Retina (tissue), 1 donor: ENCODE measurements around the gene PTPRN2.
"Not testable (repeated sequence)": the region's sequence is repeated elsewhere in the genome, so short reads cannot be mapped to it uniquely, and the experiment has no call there.

Source experiments
- DNase-seq: peaks from one replicate; pipeline ENCODE4 v3.0.0-alpha.2; 2016

Gene PTPRN2

GRCh38 chr7:157998884-157999552 lies 588.6 kb downstream of the PTPRN2 start:
- no peak for DNase-seq

GRCh38 chr7:157997471-157997870 lies 590.2 kb downstream of the PTPRN2 start:
- no peak for DNase-seq

DNA sequence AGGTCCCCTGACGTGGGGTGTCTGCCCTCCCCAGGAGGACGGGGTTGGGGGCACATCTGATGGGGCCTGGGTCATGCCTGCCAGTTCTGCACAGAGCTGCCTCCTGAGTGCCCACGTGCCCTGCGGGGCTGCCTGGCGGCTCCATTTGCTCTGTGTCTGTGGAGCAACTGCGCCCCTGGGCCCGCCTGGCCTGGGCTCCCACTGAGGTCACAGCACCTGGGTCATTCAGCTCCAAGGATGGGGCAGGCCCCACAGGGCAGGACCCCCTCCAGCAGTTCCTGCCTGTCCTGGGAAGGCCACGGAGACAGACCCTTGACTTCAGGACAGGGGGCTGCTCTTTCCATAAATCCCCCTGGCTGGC lies 590.6 kb downstream of the PTPRN2 start:
- DNase-seq, result no peak

DNA sequence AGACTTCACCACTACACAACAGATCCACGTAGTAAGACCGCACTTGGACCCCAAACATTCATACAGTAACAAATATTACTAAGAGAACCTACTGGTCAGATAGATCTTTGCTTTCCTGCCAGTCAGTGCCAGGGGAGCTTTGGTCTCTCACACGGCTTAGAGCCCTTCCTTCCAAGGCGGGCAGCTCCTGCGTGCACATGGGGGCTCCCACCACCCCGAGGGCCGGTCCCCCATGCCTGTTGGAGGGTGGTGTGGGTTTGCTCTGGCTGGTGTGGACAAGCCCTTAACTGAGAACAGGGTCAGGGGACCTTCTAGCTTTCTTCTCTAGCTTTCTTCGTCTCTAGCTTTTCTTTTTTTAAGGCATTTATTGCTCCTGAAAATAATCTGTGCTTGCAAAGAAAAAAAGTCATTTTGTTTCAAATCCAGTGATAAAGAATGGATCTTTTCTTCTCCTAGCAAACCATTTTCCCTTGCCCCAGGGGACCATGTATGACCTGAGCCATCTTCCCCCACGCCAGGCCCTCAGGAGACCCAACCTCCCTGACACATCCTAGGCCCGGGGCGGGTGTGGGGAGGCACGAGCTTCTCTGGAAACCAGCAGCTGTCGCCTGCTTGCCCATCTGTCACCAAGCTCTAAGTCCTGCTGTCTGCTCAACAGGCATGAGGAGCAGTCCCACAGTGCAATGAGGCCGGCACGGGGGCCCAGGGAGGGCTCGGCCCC lies 591.1 kb downstream of the PTPRN2 start:
- peak; percentile 70 for DNase-seq

DNA sequence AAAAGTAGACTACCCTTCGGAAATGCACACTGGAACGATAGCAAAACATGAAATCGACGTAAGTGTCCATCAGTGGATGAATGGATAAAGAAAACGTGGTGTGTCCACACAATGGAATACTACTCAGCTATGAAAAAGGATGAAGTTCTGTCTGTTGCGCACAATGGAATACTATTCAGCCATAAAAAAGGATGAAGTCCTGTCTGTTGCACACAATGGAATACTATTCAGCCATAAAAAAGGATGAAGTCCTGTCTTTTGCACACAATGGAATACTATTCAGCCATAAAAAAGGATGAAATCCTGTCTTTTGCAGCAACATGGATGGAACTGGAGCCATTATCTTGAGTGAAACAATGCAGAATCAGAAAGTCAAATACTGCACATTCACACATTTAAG lies 591.8 kb downstream of the PTPRN2 start:
- DNase-seq, result no peak

GRCh38 chr7:157994319-157994718 lies 593.3 kb downstream of the PTPRN2 start:
- DNase-seq, result no peak

DNA sequence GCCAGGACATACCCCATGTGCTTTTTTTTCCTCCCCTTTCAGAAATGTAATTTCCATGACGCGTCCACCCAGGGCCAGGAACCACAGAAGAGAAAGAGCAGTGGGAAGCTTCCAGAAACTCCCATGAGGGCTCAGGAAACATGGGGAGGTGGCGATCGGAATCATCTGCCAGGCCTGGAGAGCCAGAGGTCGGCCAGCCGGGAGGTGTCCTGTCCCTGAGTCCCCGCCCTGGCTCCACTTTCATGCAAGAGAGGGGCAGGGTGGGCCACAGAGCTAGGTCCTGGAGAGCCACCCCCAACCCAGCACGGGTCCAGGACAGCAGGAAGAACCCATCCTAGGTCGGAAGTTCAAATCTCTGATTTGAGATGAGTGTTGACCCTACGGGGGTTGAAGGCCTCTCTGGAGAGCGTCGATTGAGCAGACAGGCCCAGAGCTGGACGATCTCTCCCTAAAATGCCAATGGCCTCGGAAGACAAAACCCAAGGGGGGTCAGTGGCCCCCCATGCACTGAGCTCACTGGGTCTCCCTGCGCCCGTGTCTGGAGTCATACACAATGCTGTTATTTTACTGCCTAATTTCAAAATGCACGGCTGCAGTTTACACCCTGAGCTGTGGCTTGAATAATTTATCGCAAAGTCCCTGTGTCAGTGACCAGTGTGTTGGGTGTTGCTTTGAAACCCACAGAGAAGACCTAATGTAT lies 594.1 kb downstream of the PTPRN2 start:
- no peak for DNase-seq

- no peak for DNase-seq
Observed at GRCh38 chr7:157992511-157993160, 595.0 kb downstream of the PTPRN2 start.

- DNase-seq, result no peak
Observed at GRCh38 chr7:157991761-157992160, 595.9 kb downstream of the PTPRN2 start.

DNA sequence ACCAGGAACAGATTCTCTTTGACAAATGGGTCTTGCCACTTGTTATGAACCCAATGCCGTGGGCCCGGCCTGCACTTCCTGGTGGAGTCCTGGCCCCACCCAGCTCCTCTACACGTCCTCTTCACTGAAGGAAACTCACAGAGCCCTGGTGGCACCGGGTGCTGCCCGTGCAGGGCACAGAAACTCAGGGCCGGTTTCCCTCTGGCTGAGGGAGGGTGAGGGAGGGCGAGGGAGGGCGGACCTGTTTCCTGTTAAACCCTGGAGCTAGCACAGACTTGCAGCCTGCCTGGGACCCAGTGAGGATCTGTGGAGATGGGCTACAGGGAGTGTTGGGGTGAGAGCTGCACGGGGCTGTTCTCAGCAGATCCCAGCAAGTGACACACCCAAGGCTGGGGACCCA lies 596.3 kb downstream of the PTPRN2 start:
- DNase-seq, result no peak

DNA sequence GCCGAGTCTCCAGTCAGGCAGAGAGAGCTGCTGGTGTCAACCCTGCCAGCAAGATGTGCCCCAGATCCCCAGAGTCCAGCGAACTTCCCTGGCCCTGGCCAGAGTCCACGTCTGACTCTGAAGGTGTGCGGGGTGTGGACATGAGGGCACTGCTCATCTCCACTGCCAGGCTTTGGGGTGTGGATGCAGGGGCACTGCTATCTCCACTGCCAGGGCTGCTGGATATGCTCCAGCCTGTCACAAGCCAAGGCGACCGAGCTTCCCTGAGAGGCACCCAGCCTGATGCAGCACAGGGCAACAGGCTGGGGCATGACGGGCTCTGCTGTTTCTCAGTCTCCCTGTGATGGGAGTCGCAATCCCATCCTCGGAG lies 596.8 kb downstream of the PTPRN2 start:
- DNase-seq, result no peak

DNA sequence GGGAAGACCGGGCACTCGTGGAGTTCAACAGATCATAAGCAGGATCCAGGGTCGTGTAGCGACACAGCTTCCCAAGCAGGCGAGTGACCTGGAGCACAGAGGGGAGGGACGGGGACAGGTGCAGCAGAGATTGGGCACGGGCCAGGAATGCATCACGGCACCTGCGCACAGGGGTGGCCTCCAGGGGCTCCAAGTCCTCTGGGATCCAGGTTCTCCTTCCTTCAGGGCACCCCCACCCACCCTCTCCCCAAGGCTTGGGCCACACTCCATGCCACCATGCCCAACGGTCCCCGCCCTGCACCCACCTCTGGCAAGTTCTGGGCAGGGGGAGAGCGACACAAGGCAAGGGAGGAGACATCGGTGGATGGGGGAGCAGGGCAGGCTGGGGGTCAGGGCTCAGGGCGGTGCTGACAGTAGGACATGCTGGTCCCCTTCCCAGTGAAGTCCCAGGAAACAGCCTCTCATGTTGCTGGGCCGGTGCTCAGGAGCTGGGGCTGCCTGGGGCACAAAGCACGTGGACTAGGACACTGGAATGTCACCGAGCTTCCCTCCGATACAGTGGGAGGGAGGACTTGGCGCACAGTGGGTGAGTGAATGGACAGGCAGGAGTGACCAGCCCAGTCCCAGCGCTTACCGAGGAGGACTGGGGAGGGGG lies 597.3 kb downstream of the PTPRN2 start:
- DNase-seq, result no peak

GRCh38 chr7:157989589-157989988 lies 598.0 kb downstream of the PTPRN2 start:
- no peak for DNase-seq

- DNase-seq, result no peak
Observed at GRCh38 chr7:157987906-157988305, 599.7 kb downstream of the PTPRN2 start.

DNA sequence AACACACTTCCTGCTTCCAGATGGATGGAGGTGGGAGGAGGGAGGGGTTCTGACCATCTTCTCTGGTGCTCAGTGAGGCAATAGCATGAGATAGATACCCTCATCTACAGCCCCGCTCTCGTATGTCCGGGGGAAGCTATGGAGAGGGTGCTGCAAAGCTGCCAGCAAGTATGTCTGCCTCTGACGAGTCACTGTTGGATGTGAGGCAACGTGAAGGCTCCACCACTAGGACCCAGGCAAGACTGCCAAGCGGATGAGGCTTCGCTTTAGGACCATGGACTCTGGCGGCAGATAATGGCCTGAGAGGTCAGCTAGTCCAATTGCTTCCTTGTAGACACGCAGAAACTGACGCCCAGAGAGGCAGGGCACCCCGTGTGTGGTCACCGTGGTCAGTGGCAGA lies 601.6 kb downstream of the PTPRN2 start:
- DNase-seq, result no peak

GRCh38 chr7:157985636-157986035 lies 602.0 kb downstream of the PTPRN2 start:
- DNase-seq, result no peak

DNA sequence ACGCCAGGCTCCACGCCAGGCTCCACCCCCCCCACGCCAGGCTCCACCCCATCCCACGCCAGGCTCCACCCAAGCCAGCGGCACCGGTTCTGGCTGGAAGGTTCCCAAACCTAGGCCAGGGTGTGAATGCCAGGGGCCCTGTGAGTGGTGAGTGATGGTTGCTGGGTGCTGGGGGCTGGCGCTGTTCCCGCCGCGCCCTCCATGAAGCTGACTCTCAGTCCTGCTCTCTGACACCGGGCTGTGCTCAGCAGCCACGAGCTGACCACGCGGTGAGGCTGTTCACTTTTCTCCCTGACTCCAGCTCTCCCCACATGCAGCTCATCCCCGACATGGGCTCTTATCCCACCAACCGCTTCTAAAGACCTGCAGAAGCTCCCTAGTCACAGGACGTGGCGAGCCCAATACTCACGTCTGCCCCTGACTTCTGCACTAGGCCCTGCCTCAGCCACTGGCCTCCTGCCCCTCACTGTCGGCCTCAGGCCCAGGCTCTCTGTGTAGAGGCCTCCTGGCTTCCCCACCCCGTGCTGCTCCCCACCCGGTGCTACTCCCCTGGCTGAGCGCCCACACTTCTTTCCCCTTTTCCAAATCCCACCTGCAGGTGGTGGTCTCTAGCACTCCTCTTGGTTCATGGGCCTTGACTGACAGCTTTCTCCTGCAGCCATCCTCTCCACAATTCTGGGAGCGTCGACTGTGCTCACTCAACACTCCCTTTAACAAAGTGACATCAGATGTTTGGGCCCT lies 603.0 kb downstream of the PTPRN2 start:
- no peak for DNase-seq

DNA sequence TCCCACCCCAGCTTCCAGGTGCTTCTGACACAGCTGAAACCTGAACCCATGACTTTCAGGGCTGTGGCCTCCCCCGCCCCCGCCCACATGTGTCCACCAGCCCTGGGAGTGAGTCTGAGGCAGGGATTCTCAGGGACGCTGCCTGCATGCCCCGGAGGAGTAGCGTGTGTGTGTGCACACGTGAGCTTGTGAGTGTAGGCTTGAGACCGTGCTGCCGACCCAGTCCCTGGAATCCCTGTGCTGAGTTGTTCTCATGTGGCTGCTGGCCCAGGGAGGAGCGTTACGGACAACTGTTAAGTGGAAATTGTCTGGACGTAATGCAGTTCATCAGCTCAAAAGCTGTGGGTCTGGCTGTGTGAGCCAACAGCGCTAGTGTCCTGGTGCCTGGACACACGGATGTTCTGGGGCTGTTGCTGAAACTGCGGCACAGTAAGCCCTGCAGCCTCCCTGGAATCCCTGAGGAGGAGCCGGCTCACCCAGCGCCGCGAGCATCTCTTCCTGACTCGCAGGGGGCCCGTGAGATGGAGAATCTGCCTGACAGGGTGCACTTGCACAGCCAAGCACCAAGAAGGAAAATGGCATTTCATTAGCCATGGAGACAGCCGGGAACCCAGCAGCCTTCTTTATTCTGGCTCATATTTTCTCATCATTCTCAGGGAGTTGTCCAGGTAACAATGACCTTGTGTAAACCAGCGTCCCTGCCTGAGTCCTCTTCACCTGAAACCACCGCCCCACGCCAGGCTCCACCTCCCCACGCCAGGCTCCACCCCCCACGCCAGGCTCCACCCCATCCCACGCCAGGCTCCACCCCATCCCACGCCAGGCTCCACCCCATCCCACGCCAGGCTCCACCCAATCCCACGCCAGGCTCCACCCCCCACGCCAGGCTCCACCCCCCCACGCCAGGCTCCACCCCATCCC lies 603.9 kb downstream of the PTPRN2 start:
- DNase-seq, result no peak

GRCh38 chr7:157981778-157982177 lies 605.8 kb downstream of the PTPRN2 start:
- DNase-seq, result no peak

DNA sequence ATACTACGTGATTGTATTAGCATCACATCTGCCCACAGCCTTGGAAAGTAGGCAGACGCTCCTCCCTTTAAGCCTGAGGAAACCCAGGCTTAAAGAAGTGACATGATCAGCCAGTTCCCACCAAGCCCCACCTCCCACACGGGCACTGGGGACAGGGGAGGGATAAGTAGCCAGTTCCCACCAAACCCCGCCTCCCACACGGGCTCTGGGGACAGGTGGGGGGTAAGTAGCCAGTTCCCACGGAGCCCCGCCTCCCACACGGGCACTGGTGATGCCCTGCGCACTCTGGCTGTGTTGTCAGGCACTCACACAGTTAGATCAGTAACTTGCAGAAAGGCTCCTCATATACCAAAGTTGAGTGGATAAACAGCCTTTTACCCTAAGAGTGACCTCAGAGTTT lies 606.8 kb downstream of the PTPRN2 start:
- DNase-seq, result no peak

DNA sequence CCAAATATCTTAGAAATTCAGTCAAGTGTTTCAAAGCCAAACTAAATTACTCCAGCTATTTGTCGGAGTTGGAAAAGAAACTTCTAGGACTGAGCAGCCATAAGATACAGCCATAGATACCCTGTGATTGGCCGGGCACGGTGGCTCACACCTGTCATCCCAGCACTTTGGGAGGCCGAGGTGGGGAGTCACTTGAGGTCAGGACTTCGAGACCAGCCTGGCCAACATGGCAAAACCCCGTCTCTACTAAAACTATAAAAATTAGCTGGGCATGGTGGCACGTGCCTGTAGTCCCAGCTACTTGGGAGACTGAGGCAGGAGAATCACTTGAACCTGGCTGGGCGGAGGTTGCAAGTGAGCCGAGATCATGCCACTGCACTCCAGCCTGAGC lies 607.3 kb downstream of the PTPRN2 start:
- not testable (repeated sequence) for DNase-seq
